Prostate gland (tissue), 2 donors: Measurements from ENCODE around the gene PDGFC.

Source experiments
- CTCF ChIP-seq, 4 experiments: fragments of 200-600 bp in 2 of 4; fragments of 450-650 bp in 2 of 4; sonication (generic) in 2 of 4; IDR thresholded peaks; 1 replicate in 3 of 4; 2 replicates in 1 of 4; pipeline ENCODE4 v1.5.1; 2016 to 2019; ENCODE audit warnings: antibody characterized with exemption in 4 of 4, mild to moderate bottlenecking in 2 of 4, moderate library complexity in 2 of 4
- POLR2A ChIP-seq: fragments of 450-650 bp; IDR thresholded peaks from one replicate; pipeline ENCODE4 v1.6.1; 2016; ENCODE audit warnings: antibody characterized with exemption, mild to moderate bottlenecking

DNA sequence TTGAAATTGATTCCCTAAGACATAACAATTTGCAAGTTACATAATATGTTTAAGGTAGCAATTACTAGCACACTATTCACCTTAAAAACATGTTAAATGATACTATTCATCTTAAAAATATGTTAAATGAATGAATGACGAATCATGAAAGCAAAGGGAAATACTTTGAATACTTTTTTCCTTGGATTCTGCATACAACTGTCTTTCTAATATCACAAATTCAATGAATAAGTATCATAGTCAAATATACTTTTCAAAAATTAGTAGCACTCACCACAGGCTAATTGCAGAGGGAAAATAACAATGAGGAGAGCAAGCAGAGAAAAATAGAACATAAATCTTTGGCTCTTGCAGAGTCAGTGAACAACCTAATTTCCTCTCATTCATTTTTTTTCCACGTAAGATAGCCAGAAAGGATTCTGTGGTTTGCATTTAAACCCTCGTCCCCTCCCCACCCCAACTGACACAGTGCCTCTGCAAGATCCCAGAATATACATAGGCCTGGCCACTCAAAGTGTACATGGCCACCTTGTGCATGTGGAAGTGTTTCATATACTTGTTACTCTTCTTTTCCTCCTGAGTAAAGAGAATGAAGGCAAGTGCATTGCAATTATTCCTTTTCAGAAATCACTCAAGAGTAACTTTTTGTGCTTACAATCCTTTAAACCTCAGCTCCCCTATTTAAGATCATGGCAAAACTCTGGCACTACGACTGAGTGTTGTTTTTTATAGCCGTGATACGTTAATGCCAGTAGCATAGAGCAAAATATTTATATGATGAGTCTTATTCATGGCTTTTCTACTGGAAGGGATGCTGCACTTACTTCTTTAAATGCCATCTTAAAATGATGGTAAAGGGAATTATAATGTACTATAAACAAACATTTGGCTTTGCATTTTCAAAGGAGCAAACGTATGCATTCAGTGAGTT, 236.4 kb downstream of the PDGFC start:
- TF ChIP-seq CTCF (IDR thresholded peaks at IDR 0.05) (no peak), POLR2A (no peak)
